RPMI8226 (cell line): ENCODE results near the gene AHRR.
"Not testable (repeated sequence)": the region's sequence is repeated elsewhere in the genome, so short reads cannot be mapped to it uniquely, and the experiment has no call there.

Experiments used
- DNase-seq: peaks from one replicate; pipeline ENCODE4 v3.0.0-alpha.2; 2015

AHRR gene

GRCh38 chr5:398475-399295, 77.2 kb downstream of the AHRR start:
- DNase-seq: no peak

GRCh38 chr5:399296-400281, 78.1 kb downstream of the AHRR start:
- DNase-seq: peak; percentile 62

- no peak for DNase-seq
These were observed 79.0 kb downstream of the AHRR start for GRCh38 chr5:400282-401145.

GRCh38 chr5:401146-402034, 79.9 kb downstream of the AHRR start:
- no peak for DNase-seq

GRCh38 chr5:402219-402614, 80.7 kb downstream of the AHRR start:
- not testable (repeated sequence) for DNase-seq

GRCh38 chr5:402615-403359, 81.3 kb downstream of the AHRR start:
- DNase-seq: no peak

- no peak for DNase-seq
These were observed 82.5 kb downstream of the AHRR start for GRCh38 chr5:403995-404394.

GRCh38 chr5:404666-405241, 83.2 kb downstream of the AHRR start:
- DNase-seq: no peak

GRCh38 chr5:405421-405820, 83.9 kb downstream of the AHRR start:
- DNase-seq: no peak

- DNase-seq: no peak
These were observed 84.5 kb downstream of the AHRR start for GRCh38 chr5:406041-406440.

GRCh38 chr5:407051-407450, 85.5 kb downstream of the AHRR start:
- DNase-seq: no peak

- DNase-seq: no peak
These were observed 86.3 kb downstream of the AHRR start for GRCh38 chr5:407801-408268.

- DNase-seq: no peak
These were observed 89.5 kb downstream of the AHRR start for GRCh38 chr5:410911-411517.

GRCh38 chr5:411728-412127, 90.2 kb downstream of the AHRR start:
- DNase-seq: no peak

GRCh38 chr5:414991-415927, 93.7 kb downstream of the AHRR start:
- DNase-seq: not testable (repeated sequence)

GRCh38 chr5:415928-416635, 94.6 kb downstream of the AHRR start:
- no peak for DNase-seq

- no peak for DNase-seq
These were observed 95.1 kb downstream of the AHRR start for GRCh38 chr5:416636-416960.
